ENCODE measurements around the gene ZNF764. TPM values are rescaled to one million over a fixed set of nuclear protein-coding genes. Genes with fewer than 3 reads are reported as not detected.

Gene ZNF764
- total RNA-seq, 8 experiments from 2014 or later, result 3.4 to 13.0 (median 9.3) TPM

- Histone ChIP-seq H3K4me1 (replicated peaks in 1 of 2) (peaks cover 7 to 14% of the 10 kb centered on the region in 2 donors), H3K4me3 (peak within 1 kb of the TSS; percentile 55 to 81 (median 71)), H3K27ac (peak within 1 kb of the TSS; percentile 78 to 87)
- in situ Hi-C loops (cut with MboI; ENCODE audit: low pct_unique_long_range_greater_than_20kb in 2 of 9, low sequenced_read_pairs in 9 of 9, unreplicated experiment in 9 of 9), result no loop called here
- 0 to 56% (median 3%) methylated on average over 5 to 15 of the region's 50 CpGs; no CpG with 5 or more reads in 4 of the 10 experiments for WGBS, 10 experiments
- ATAC-seq (replicated peaks in 6 of 8), result peak; percentile 96 to 99 (median 99)
Measured at GRCh38 chr16:30585400-30586191, 27.4 kb upstream of the ZNF764 start, which contains the start of gene ZNF785. ZNF785 (minus strand) TSS chr16:30585697; CDS start chr16:30585611, 86 bp downstream.

GRCh38 chr16:30585022-30585399 is 26.8 kb upstream of the ZNF764 start:
- ATAC-seq (replicated peaks in 6 of 8), result peak in 1 of 8 experiments; percentile 13
- Histone ChIP-seq H3K4me3 (peak overlapping the region; percentile 55 to 81 (median 71)), H3K27ac (peak overlapping the region; percentile 78 to 87), H3K4me1 (replicated peaks in 1 of 2) (peaks cover 7 to 14% of the 10 kb centered on the region in 2 donors)
- WGBS, 10 experiments, result 0 to 11% (median 0%) methylated on average over 3 to 10 of the region's 23 CpGs; no CpG with 5 or more reads in 7 of the 10 experiments
- in situ Hi-C loops (cut with MboI; ENCODE audit: low pct_unique_long_range_greater_than_20kb in 2 of 9, low sequenced_read_pairs in 9 of 9, unreplicated experiment in 9 of 9), result no loop called here

- in situ Hi-C loops (cut with MboI; ENCODE audit: low pct_unique_long_range_greater_than_20kb in 2 of 9, low sequenced_read_pairs in 9 of 9, unreplicated experiment in 9 of 9), result no loop called here
- 95 to 100% (median 99%) methylated on average over 4 to 13 of the region's 48 CpGs; no CpG with 5 or more reads in 4 of the 10 experiments for WGBS, 10 experiments
- Histone ChIP-seq H3K27ac (no peak overlapping the region), H3K4me1 (replicated peaks in 1 of 2) (peaks cover 7 to 14% of the 10 kb centered on the region in 2 donors), H3K4me3 (no peak overlapping the region)
- no peak for ATAC-seq (replicated peaks in 6 of 8)
Measured at GRCh38 chr16:30582611-30583340, 24.6 kb upstream of the ZNF764 start.

GRCh38 chr16:30581457-30581856 is 23.3 kb upstream of the ZNF764 start:
- Histone ChIP-seq H3K4me3 (no peak overlapping the region), H3K4me1 (replicated peaks in 1 of 2) (peaks cover 7 to 10% of the 10 kb centered on the region in 2 donors), H3K27ac (no peak overlapping the region)
- 17 to 100% (median 100%) methylated on average over 1 to 5 of the region's 7 CpGs; no CpG with 5 or more reads in 2 of the 10 experiments for WGBS, 10 experiments
- in situ Hi-C loops (cut with MboI; ENCODE audit: low pct_unique_long_range_greater_than_20kb in 2 of 9, low sequenced_read_pairs in 9 of 9, unreplicated experiment in 9 of 9), result no loop called here
- no peak for ATAC-seq (replicated peaks in 6 of 8)

GRCh38 chr16:30574678-30575077 is 16.5 kb upstream of the ZNF764 start:
- 45 to 100% (median 80%) methylated on average over 1 of the region's 1 CpG; no CpG with 5 or more reads in 5 of the 10 experiments for WGBS, 10 experiments
- no peak overlapping the region for H3K4me3 ChIP-seq
- ATAC-seq (replicated peaks in 6 of 8), result no peak
- in situ Hi-C loops (cut with MboI; ENCODE audit: low pct_unique_long_range_greater_than_20kb in 2 of 9, low sequenced_read_pairs in 9 of 9, unreplicated experiment in 9 of 9), result no loop called here
- H3K27ac ChIP-seq, result no peak overlapping the region
- H3K4me1 ChIP-seq (replicated peaks in 1 of 2), result peaks cover 9% of the 10 kb centered on the region in 2 donors

GRCh38 chr16:30571445-30572322 is 13.5 kb upstream of the ZNF764 start, which contains the start of gene ZNF688:
ZNF688 (minus strand) TSS chr16:30571714; CDS start chr16:30571629, 85 bp downstream.
- peaks cover 16 to 26% of the 10 kb centered on the region in 2 donors for H3K4me1 ChIP-seq (replicated peaks in 1 of 2)
- ATAC-seq (replicated peaks in 6 of 8), result peak; percentile 83 to 92 (median 86)
- peak within 1 kb of the TSS; percentile 96 to 97 for H3K27ac ChIP-seq
- peak within 1 kb of the TSS; percentile 50 to 68 (median 60) for H3K4me3 ChIP-seq
- WGBS, 10 experiments, result 0 to 6% (median 0%) methylated on average over 7 to 24 of the region's 67 CpGs; no CpG with 5 or more reads in 3 of the 10 experiments
- in situ Hi-C loops (cut with MboI; ENCODE audit: low pct_unique_long_range_greater_than_20kb in 2 of 9, low sequenced_read_pairs in 9 of 9, unreplicated experiment in 9 of 9), result no loop called here

GRCh38 chr16:30570636-30571444 is 12.7 kb upstream of the ZNF764 start:
- peak in 6 of 8 experiments; percentile 0 to 1 (median 0) for ATAC-seq (replicated peaks in 6 of 8)
- 15 to 80% (median 45%) methylated on average over 1 to 6 of the region's 22 CpGs; no CpG with 5 or more reads in 1 of the 10 experiments for WGBS, 10 experiments
- in situ Hi-C loops (cut with MboI; ENCODE audit: low pct_unique_long_range_greater_than_20kb in 2 of 9, low sequenced_read_pairs in 9 of 9, unreplicated experiment in 9 of 9), result no loop called here
- H3K4me1 ChIP-seq (replicated peaks in 1 of 2), result peaks cover 16 to 26% of the 10 kb centered on the region in 2 donors
- peak overlapping the region; percentile 50 to 68 (median 60) for H3K4me3 ChIP-seq
- peak overlapping the region; percentile 96 to 97 for H3K27ac ChIP-seq

GRCh38 chr16:30569746-30570635 is 11.8 kb upstream of the ZNF764 start:
- in situ Hi-C loops (cut with MboI; ENCODE audit: low pct_unique_long_range_greater_than_20kb in 2 of 9, low sequenced_read_pairs in 9 of 9, unreplicated experiment in 9 of 9), result no loop called here
- WGBS, 10 experiments, result 72 to 100% (median 90%) methylated on average over 1 to 17 of the region's 44 CpGs; no CpG with 5 or more reads in 3 of the 10 experiments
- peaks cover 16 to 26% of the 10 kb centered on the region in 2 donors for H3K4me1 ChIP-seq (replicated peaks in 1 of 2)
- H3K27ac ChIP-seq, result peak overlapping the region; percentile 96 to 97
- ATAC-seq (replicated peaks in 6 of 8), result no peak
- H3K4me3 ChIP-seq, result peak overlapping the region in 3 of 5 donors; percentile 58 to 68 (median 60)

- H3K4me1 ChIP-seq (replicated peaks in 1 of 2), result peaks cover 16 to 26% of the 10 kb centered on the region in 2 donors
- no peak overlapping the region for H3K4me3 ChIP-seq
- no peak overlapping the region for H3K27ac ChIP-seq
- ATAC-seq (replicated peaks in 6 of 8), result no peak
- in situ Hi-C loops (cut with MboI; ENCODE audit: low pct_unique_long_range_greater_than_20kb in 2 of 9, low sequenced_read_pairs in 9 of 9, unreplicated experiment in 9 of 9), result no loop called here
- WGBS, 10 experiments, result 17 to 100% (median 79%) methylated on average over 1 to 3 of the region's 3 CpGs; no CpG with 5 or more reads in 4 of the 10 experiments
Measured at GRCh38 chr16:30569281-30569680, 11.1 kb upstream of the ZNF764 start.

- no peak overlapping the region for H3K4me3 ChIP-seq
- peaks cover 16 to 26% of the 10 kb centered on the region in 2 donors for H3K4me1 ChIP-seq (replicated peaks in 1 of 2)
- WGBS, 10 experiments, result 0 to 67% (median 34%) methylated on average over 1 to 6 of the region's 6 CpGs; no CpG with 5 or more reads in 1 of the 10 experiments
- peak in 5 of 8 experiments; percentile 2 to 30 (median 12) for ATAC-seq (replicated peaks in 6 of 8)
- in situ Hi-C loops (cut with MboI; ENCODE audit: low pct_unique_long_range_greater_than_20kb in 2 of 9, low sequenced_read_pairs in 9 of 9, unreplicated experiment in 9 of 9), result no loop called here
- peak overlapping the region in 1 of 2 donors; percentile 77 for H3K27ac ChIP-seq
Measured at GRCh38 chr16:30567991-30568638, 9.9 kb upstream of the ZNF764 start.
